GM18520 (cell line): ENCODE data around the gene RBBP8NL.

Experiments
- ATAC-seq: cut with Tn5 transposase; IDR thresholded peaks from one replicate; pipeline ENCODE4 v1.9.1; 2021; ENCODE audit not compliant: unreplicated experiment

The RBBP8NL gene

DNA sequence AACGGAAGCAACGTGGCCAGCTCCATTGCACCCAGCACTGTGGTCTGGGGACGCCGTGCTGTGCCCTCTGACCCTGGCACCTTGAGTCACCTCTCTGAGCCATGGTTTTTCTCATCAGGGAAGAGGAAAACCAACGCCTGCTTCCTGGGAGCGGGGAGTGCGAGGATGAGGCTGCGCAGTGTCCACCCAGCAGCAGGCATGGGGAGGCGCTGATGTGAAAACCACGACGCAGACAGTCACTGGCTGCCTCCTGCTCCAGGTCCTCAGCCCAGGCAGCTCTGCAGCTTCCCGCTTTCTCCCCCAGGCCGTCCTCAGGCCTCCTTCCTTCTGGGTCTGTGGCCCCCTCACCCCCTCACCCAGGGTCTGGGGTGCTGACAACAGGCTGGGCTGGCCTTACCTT lies 34.5 kb upstream of the RBBP8NL start:
- ATAC-seq, result no peak

GRCh38 chr20:62461157-62461556 lies 33.8 kb upstream of the RBBP8NL start:
- no peak for ATAC-seq

- no peak for ATAC-seq
Observed at GRCh38 chr20:62460678-62461077, 33.3 kb upstream of the RBBP8NL start.

DNA sequence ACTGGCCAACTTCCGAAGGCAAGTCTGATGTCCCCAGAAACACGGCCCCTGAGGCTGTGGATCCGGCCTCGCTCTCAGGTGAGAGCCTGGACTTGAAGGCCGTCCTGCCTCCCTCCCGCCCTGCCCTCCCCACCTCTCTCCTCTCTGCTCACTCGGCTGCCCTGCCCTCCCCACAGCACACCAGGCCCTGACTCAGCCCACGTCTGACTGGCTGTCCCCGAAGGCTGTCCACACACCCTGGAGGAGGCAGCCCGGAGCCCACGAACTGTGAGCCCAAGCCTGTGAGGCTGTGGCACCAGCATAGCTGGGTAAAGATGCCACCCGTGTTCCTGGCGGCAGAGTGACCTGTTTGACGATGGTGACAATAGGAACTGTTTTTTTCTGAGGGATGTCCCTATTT lies 32.1 kb upstream of the RBBP8NL start:
- ATAC-seq, result no peak

DNA sequence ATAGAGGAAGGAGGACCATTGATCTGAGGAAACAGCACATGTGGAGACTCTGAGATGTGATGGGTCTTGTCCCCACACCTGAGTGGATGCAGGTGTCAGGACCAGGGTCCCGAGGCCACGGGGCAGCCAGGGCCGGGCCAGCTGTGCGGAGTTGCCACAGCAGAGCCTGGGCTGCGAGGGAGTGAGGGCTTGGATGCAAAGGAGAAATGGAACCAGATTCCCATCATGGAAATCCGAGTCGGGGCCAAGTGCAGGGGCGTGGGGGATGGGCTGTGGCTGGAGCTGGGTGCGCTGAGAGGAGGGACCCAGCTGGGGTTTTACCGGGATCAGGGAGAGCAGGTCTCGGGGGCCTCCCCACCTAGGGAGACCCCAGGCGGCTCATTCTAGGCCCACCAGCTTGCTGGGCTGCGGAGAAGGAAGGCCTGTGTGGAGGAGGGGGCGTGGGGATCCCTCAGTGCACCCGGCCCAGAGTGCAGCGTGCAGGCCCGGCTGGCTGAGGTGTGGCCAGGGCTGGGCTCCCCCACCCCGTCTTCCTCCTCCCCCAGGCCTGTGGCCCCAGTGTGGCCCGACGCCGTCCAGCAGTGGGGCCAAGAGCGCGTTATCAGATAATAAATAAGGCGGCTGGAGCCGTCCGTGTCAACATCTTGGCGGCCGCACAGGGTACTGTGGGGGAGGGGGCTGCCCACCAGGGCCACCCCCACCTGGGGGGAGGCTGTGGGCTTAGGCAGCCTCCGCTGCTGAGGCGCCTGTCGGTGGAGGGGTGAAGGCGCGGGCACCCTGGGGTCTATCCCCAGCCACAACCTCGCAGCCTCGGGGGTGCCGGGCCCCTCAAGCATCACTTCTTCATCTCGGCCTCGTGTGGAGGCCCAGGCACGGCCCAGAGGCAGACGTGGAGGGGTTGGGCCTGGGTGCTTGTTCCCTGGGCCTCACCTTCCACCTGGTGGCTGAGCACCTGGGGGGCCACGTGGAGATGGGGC lies 31.2 kb upstream of the RBBP8NL start:
- ATAC-seq, result no peak

GRCh38 chr20:62457831-62458230 lies 30.5 kb upstream of the RBBP8NL start:
- ATAC-seq, result no peak

DNA sequence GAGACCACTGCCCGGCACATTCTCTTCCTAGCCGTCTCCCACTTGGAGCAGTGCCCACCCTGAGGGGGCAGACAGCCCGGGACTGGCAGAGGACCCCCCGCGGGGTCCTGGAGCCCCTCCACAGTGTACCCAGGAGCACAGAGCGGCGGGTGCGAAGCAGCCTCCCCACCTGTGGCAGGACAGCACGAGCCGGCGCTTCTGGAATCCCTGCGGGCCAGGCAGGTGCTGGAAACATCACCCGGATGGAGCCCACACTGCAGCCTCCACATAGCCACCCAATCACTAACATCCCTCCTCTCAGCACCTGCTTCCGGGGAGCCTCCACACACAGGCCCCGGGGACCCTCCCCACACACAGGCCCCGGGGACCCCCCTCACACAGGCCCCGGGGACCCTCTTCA lies 29.8 kb upstream of the RBBP8NL start:
- ATAC-seq, result no peak

GRCh38 chr20:62455929-62456328 lies 28.6 kb upstream of the RBBP8NL start:
- ATAC-seq, result no peak

GRCh38 chr20:62454904-62455636 lies 27.7 kb upstream of the RBBP8NL start:
- ATAC-seq, result no peak

- no peak for ATAC-seq
Observed at GRCh38 chr20:62453186-62453808, 26.0 kb upstream of the RBBP8NL start.

DNA sequence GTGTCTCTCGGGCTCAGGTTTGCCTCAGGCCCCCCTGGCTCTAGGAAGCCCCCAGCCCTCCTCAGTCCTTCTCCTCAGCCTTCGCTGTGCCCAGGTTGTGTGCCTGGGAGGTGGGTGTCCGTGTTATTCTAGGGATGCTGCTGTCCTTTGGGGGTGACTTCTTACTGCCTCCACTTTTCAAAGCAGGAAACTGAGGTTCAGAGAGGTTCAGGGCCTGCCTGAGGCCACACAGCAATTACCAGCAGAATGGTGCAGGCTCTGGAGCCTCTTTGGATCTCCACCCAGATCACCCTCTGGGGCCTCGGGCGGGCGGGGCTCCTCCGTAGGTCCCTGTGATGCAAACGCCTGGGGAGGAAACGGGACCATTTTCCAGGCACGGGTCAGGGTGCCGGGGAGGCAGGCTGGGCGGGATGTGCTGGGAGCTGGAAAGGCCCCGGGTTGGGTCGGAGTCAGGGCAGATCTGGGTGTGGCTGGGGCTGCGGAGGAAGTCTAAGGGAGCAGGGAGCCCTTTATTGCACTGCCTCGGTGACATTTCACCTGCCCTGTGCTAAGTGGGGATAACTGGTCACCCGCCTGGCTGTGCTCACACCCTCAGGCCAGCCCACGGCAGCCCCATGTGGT lies 25.2 kb upstream of the RBBP8NL start:
- ATAC-seq, result no peak

- no peak for ATAC-seq
Observed at GRCh38 chr20:62451970-62452369, 24.6 kb upstream of the RBBP8NL start.

DNA sequence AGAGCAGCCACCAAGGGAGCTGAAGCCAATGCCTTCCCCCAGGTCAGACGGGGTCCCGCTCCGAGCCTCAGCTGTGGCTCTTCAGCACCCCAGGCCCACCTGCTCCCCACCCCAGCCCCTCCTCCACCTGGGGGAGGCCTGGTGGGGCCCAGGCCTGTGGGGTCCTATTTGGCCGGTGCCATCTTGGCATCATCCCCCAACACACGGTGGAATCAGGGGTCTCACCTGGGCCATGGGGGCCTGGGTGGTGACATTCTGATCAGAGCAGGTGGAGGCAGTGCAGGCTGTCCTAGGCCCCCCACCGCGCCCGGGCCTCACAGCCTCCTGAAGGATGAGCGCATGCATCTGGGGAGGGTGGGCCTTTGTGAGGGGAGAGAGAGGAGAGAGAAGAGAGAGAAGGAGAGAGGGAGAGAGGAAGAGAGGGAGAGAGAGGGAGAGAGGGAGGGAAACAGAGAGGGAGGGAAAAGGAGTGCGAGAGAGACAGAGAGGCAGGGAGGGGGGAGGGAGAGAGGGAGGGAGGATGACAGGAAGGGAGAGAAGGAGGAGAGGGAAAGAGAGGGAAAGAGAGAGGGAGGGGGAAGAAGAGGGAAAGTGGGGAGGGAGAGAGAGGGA lies 23.9 kb upstream of the RBBP8NL start:
- ATAC-seq, result no peak

DNA sequence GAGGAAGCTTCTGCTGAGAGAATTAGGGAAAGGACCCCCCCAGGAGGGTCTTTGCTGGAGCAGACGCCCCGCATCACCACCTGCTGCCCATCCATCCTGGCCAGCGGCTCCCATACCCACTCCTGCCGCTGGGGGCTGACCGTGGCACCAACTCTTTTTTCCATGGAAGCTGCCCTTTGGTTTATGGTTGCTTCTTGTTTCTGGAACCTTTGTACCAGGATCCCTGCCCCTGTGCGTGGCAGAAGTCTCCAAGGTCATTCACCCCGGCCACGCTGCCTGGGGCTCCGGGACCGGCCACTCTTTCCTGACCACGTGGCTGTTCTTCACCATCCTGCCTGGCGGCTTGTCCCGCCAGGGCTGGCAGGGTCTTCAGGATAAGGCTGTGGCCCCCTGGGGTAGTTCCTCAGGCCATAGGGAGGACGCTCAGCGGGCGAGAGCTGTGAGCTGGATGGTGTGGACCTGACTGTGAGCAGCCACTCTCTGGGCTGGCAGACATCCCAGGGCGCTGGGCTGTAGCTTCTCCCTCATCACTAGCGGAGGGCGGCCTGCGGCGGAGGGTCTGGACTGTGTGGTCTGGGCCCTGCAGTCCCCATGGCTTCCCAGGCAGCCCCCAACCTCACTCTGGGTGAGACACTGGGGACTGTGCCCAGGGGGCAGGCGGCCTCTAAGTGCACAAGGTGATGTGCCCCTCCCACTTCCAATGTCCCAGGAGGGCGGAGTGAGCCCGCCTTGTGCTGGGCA lies 22.8 kb upstream of the RBBP8NL start:
- no peak for ATAC-seq

DNA sequence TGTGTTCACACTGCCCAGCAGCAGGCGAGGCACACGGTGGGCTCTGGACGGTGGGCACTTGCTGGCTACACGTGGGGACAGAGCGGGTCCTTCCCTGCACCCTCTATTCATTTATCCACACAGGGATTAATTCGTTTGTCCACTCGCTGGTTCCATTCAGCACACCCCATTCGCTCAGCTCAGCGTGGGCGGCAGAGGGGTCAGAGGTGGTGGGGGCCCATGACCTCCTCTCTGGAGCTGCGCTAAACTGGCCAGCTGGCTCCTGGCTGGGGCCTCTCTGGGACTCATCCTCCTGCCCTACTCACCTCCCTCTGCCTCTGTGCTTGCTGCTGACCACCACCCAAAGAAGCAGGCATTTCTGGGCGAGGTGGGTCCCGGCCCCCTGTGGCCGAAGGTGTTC lies 21.4 kb upstream of the RBBP8NL start:
- ATAC-seq, result no peak

DNA sequence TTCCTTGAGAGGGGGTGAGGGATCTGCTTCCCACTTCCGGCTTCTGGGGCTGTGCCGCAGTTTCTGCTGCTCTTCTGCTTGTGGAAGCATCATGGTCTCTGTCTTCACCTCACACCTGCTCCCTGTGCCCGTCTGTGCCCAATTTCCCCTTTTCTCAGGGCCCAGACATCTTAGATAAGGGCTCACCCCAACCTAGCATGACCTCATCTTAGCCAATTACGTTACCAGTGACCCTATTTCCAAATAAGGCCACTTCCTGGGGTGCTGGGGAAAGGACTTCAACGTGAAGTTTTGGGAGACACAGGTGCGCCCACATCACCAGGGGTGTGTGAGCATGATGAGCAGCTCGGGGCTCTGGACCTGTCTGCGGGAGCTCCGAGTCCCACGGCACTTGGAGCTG lies 20.7 kb upstream of the RBBP8NL start:
- no peak for ATAC-seq

GRCh38 chr20:62446888-62447869 lies 19.8 kb upstream of the RBBP8NL start:
- no peak for ATAC-seq

GRCh38 chr20:62446481-62446880 lies 19.1 kb upstream of the RBBP8NL start:
- no peak for ATAC-seq
